Spleen (tissue), 7 donors: ENCODE data around the gene MTX1.

ENCODE experiments used
- POLR2A ChIP-seq, 3 donors: fragments of 450-650 bp; IDR thresholded peaks; one replicate each; pipeline ENCODE4 v1.5.1; 2017; ENCODE audit warnings: antibody characterized with exemption in 3 of 3, mild to moderate bottlenecking in 1 of 3
- TF ChIP-seq, protein P1 (sequence below), 11 experiments: fragments of 200-600 bp in 7 of 11; fragments of 450-650 bp in 4 of 11; sonication (generic) in 4 of 11; IDR thresholded peaks in 8 of 11; conservative IDR thresholded peaks in 3 of 11; 1 replicate in 7 of 11; 2 replicates in 4 of 11; pipeline versions ENCODE4 v1.4.0 to v1.8.0; 2016 to 2021; ENCODE audit warnings: antibody characterized with exemption in 11 of 11, inconsistent platforms in 4 of 11, mild to moderate bottlenecking in 1 of 11
- donor health status: DM: no; HTN: no; CAD: no; lungs with moderate emphysema.
- donor health status: DM: no; HTN: no; CAD: no.
- donor health status: DM: no; HTN: no; CAD: no.

GRCh38 chr1:155170101-155170785, 38.3 kb upstream of the MTX1 start:
- TF ChIP-seq, protein P1, sequence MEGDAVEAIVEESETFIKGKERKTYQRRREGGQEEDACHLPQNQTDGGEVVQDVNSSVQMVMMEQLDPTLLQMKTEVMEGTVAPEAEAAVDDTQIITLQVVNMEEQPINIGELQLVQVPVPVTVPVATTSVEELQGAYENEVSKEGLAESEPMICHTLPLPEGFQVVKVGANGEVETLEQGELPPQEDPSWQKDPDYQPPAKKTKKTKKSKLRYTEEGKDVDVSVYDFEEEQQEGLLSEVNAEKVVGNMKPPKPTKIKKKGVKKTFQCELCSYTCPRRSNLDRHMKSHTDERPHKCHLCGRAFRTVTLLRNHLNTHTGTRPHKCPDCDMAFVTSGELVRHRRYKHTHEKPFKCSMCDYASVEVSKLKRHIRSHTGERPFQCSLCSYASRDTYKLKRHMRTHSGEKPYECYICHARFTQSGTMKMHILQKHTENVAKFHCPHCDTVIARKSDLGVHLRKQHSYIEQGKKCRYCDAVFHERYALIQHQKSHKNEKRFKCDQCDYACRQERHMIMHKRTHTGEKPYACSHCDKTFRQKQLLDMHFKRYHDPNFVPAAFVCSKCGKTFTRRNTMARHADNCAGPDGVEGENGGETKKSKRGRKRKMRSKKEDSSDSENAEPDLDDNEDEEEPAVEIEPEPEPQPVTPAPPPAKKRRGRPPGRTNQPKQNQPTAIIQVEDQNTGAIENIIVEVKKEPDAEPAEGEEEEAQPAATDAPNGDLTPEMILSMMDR (IDR thresholded peaks at IDR 0.05 in 8 of 11, conservative IDR thresholded peaks at IDR 0.05 in 3 of 11): no peak
- no peak for TF ChIP-seq POLR2A (IDR thresholded peaks at IDR 0.05)
